Fibroblast of skin of left quadriceps (primary cell): ENCODE results near the gene NOL9.

Experiments used
- DNase-seq, 2 experiments: peaks; one replicate each; pipeline ENCODE4 v3.0.0-alpha.2; 2013; ENCODE audit warnings: low read depth in 2 of 2

NOL9 gene

DNA sequence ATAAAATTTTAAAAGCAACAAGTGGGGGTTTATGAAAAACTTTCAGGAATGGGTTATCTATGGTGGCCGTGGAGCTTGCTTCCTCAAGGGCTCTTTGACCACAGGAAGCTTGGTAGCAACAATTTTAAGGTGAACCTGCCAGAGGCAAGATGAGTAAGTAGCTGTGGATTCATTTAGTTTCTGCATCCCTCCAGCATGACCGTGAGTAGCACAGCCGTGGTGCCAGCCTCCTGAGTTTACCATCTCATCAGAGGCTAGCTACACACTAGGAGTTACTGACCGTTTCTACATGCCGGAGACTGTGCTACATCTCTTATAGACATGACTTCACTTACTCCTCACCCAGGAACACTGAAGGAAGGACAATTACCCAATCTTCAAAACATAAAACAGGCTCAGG lies 32.8 kb downstream of the NOL9 start:
- DNase-seq = no peak

DNA sequence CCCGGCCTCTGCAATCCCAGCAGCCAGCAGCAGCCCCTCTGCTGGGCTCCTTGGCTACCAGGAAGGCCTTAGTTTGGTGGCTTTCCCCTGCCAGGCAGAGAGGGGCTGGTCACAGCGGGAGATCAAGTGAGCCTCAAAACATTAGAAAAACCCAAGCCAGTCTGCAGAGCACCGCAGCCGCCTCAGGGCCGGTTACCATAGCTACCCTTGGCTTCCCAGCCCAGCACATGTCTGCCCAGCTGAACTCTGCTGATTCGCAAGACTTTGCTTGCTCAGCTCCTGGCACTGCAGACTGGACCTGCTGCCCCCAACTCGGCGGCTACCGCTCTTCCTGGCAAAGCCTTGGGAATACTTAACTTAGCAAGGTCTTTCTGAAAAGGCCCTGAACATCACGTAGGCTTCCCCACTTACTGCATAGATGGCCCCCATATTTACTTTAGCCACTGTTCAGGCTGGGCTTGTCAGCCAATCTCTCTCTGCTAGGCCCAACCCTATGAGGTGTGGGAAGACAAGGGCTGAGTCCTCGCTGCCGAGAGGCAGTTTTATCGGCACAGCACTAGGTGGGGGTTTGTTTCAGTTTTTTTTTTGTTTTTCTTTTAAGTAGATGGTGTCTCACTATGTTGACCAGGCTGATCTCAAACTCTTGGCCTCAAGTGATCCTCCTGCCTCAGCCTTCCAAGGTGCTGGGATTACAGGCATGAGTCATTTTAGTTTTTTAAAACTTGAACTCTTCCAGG lies 34.2 kb downstream of the NOL9 start:
- DNase-seq = peak; percentile 18 to 23

- no peak for DNase-seq
These were observed 34.8 kb downstream of the NOL9 start for GRCh38 chr1:6519491-6519934.

DNA sequence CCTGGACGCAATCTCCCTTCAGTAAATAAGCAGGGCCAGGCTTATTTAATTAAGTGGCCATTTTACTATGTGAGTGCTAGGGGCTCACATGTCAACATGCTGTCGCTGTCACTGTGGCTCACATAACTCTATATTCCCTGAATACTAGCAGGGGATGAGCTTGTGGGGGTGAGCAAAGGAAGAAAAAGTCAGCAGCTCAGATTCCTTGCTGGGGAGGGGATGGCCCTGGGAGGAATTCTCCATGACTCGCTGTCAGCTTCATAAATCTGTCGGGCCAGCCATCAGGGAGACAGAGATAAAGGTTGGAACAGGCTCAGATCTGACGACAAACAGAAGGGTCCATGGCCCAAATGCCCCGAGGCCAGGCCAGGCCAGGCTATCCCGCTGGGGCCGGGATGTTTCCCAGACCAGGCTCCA lies 36.9 kb downstream of the NOL9 start:
- DNase-seq = no peak

GRCh38 chr1:6515771-6516170 lies 38.5 kb downstream of the NOL9 start:
- DNase-seq = no peak

GRCh38 chr1:6513320-6513801 lies 41.0 kb downstream of the NOL9 start:
- DNase-seq = no peak

- DNase-seq = no peak
These were observed 41.4 kb downstream of the NOL9 start for GRCh38 chr1:6512908-6513280.

DNA sequence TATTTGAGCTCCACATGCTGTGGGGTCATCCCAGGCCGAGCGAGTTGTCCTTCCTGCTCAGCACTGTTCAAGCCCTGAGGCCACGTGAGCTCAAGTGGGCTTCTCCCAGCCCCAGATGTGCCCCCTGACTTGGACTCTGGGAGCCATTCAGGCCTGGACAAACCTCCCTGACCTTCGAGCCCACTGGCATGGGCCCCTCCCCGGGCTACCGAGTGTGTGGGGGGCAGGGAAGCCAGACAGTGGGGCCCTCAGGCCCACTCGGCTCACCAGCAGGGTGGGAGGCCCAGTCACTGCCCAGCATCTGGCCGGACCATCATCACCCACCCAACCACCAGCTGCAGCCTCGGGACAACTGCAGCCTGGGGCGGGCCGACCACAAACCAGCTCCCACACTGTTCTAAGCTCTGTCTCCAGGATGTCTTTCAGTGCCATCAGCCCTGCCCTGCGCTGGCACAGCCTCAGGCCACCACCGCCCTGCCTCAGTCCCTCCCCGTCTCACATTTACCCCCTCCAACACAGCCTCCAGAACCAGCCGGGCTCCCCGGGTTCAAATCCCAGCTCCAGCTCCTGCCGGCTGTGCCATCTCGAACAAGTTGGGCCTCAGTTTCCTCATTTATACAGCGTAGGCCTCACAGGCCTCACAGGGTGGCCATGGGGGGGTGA lies 41.9 kb downstream of the NOL9 start:
- no peak for DNase-seq

- DNase-seq = no peak
These were observed 42.6 kb downstream of the NOL9 start for GRCh38 chr1:6511561-6512244.

DNA sequence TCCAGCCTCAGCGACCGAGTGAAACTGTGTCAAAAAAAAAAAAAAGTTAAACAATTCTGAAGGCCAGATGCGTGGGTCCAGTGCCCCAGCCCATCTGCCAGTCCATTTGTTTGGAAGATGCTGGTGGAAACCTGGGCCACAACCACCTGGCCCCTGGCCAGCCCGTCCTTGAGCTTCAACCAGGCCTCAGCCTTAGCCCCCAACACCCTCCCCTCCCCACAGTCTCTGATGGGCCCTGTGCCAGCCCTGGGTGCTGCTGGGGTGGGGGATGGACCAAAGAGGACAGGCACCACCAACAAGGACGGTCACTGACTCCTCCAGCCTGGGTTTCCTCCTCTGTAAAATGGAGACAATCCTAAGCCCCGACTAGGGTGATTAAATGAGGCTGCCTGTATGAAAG lies 43.3 kb downstream of the NOL9 start:
- DNase-seq = no peak

GRCh38 chr1:6510493-6510892 lies 43.8 kb downstream of the NOL9 start:
- no peak for DNase-seq

DNA sequence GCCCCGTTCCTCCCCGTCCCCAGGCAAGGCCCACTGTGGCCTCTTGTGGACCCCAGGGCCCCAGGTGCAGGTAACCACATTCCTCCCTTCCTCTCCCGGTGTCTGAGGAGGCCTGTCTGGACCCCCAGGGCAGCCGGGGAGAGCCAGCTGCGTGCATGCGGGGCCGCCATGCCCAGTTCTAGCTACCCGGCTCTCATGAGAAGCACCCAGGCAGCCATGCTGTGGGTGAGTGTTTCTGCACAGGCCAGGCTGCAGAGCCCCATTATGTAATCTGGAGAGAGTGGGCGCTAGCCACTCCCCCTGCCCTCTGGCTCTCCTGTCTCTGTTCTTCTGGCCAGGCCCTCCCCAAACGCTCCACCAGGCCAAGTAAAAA lies 44.4 kb downstream of the NOL9 start:
- DNase-seq = no peak

DNA sequence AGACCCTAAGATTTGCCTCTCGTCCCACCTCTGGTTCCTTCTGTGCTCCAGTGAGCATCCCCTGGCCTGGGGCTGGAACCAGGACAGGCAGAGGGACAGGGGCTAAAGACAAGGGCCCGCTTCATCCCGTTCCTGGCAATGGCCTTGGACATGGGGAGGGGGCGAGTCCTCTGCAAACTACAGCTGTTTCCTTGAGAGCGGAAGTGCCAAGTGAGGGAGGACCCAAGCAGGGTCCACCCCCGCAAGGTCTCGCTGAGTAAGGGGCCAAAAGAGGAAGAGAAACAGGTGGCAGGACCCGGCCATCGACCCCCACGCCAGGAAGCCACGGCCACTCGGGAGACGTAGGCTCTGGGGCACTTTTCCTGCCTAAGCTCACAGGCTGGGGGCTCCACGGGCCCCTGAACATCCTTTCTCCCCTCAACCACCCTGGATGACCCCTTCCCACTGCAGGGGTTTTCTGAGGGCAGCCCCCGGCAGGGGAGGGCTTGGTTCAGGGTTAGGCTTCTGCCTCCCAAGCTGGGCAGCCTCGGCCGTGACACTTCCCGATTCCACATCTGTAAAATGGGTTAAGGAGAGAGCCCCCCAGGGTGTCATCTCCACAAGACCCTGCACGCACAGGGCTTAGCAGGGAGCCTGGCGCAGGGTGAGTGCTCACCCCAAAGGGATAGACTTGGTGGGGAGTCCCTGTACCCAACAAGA lies 44.9 kb downstream of the NOL9 start:
- DNase-seq = no peak

DNA sequence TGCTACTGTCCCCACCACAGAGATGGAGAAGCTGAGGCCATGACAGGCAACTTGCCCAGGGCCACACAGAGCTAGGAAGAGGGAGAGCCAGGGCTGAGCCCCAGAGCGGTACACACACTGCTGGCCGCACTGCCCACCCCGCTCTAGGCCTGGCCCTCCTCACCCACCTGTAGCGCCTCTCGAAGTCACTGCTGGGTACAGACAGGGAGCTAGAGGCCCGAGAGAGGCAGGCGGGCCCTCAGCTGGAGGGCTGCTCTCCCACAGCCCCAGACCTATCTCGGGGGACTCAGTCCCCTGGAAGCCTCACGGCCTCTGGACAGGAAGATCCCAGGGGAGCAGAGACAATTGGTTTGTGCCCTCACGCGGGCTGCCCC lies 45.5 kb downstream of the NOL9 start:
- no peak for DNase-seq

DNA sequence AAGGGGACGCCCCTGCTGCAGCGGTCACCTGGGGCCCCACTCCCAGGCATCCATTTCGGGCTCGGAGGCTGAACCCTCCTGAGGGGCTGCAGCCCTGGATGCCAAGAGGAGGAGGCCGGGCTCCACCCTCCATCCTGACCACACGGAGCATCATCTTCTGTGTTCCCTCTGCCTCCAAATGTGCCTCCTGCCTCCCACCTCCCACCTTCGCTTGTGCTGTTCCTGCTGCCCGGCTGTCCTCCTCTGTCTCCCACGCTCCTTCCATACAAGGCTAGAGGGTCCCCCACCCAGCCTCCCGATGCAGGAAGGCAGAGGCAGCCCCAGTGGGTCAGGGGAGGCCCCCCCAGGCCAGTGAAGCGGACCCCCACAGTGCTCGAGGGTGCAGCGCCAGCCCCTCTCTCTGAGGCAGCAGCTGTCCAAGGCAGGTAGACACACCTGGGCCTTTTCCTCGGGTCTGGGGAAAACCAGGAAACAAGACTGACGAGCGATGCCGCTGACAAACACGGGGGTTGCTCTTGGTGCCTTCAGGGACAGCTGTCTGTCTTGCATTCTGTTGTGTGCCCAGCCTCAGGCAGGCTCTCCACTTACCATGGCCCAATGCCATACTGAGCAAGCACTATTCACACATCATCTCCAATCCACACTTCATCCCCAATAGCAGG lies 46.0 kb downstream of the NOL9 start:
- DNase-seq = no peak

DNA sequence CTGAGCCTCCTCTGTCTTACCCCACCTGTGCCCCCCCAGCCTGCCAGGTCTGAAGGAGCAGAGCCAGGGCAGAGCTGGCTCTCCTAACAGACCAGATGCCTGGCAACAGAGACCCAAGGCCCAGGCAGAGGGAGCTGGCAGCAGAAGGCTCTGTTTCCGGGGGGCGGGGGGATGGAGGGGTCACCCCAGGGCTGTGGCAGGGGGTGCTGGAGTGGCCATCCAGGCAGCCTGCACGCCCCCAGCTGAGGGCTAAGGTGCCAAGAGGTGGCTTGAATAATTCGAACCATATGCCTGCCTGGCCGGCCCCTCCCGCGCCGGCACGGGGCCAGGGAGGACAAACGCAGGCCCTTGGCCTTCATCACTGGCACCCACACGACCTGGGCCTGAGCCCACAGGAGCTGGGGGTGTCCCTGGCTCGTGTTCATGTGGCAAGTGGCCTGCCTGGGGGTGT lies 46.8 kb downstream of the NOL9 start:
- DNase-seq = no peak

DNA sequence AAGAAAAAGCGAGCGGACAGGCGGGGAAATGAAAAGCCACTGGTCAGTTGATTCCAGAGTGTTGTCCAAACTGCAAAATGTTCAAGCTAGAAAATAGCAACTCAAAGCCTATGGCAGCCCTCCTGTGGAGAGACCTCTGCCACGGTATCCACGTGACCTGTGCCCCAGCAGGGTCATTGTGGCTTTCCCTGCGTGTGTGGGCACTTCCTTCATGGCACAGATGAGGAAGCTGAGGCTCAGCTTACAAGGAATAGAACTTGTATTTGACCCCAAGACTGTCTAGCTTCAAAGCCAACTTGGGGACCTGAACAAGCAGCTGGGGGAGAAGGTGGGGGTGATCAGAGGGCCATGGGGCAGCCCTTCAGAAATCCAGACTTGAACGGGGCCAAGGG lies 47.3 kb downstream of the NOL9 start:
- DNase-seq = no peak

DNA sequence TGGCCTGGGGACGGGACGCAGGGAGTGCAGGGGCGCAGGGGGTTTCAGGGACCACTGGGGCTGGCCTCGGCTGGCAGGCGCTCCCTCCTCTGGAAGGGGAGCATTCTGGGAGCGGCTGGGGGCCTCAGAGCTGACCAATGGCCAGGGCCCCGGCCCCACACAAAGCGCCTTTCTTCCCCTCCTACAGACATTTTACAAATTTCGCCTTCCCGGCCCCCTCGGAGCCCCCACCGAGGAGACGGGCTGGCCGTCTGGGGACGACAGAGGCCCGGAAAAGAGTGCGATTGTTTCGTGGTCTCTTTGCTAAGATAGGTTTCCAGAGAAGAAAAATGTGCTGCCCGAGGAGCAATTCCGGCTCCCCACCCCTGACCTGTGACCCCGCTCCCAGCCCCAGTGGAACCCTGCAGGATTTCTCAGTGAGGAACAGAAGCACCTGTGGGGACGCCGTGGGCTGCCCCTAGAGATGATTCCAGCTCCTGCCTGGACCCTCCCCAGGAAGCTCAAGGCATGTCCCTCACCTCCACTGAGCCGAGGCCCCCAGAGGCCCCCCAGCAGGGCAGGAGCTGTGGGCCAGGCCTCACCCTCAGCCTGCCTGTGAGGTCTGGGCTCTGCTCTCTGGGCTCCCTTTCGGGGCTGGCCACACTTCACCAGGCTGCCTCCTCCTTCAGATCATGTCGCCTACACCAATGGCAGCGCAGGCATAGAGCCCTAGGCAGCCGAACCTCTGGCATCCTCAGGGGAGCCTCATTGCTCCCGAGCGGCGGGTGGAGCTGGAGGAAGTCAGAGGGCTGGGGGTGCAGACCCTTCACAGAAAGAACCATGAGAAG lies 47.9 kb downstream of the NOL9 start:
- no peak for DNase-seq

- DNase-seq = no peak
These were observed 48.7 kb downstream of the NOL9 start for GRCh38 chr1:6505367-6506209.

DNA sequence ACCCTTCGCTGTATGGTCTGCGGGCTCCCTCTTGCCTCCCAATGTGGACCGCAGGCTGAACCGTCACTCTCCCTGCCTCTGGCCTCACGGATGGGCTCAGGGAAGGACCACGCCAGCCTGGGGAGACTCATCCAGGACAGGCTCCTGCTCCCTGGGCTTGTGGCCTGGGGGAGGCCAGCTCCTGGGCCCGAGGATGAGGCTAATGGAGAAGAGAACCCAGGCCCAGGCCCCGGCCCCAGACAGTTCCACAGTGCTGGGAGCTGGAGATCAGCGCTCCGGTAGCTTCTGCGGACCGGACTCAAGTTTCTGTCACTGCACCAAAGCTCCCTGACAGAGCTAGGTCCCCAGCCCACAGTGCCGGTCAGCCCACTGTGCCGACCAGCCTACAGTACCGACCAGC lies 49.4 kb downstream of the NOL9 start:
- DNase-seq = no peak
